ENCODE data around the gene FOXN1. TPM values are rescaled to one million over a fixed set of nuclear protein-coding genes. Genes with fewer than 3 reads are reported as not detected.

FOXN1 gene
- total and polyA plus RNA-seq, 10 donors = not detected

- no peak overlapping the region for H3K27ac ChIP-seq
- DNase-seq = no peak
- no peaks in the 10 kb centered on the region for H3K4me1 ChIP-seq
- no peaks in the 10 kb centered on the region for H3K9me3 ChIP-seq
- H3K27me3 ChIP-seq (replicated peaks in 1 of 7) = peaks cover 0 to 58% (median 13%) of the 10 kb centered on the region in 7 donors
- no peaks in the 10 kb centered on the region for H3K36me3 ChIP-seq
- TF ChIP-seq POLR2A (IDR thresholded peaks at IDR 0.05) = no peak
- TF ChIP-seq POLR2AphosphoS5 (IDR thresholded peaks at IDR 0.05) = no peak
- TF ChIP-seq CTCF (IDR thresholded peaks at IDR 0.05 in 8 of 11, conservative IDR thresholded peaks at IDR 0.05 in 3 of 11) = no peak
- H3K4me3 ChIP-seq = no peak overlapping the region
- intact Hi-C loops (cut with DNase I; ENCODE audit: low total_unique reads) = no loop called here
- 52 to 66% (median 63%) methylated on average over 7 of the region's 7 CpGs for WGBS, 5 donors
Observed at GRCh38 chr17:28509789-28510188, 3.6 kb downstream of the FOXN1 start.

GRCh38 chr17:28511858-28512461, 5.8 kb downstream of the FOXN1 start:
- no peaks in the 10 kb centered on the region for H3K4me1 ChIP-seq
- whole genome bisulfite sequencing, 5 donors = 79 to 93% (median 83%) methylated on average over 3 of the region's 3 CpGs
- no peak for TF ChIP-seq POLR2AphosphoS5 (IDR thresholded peaks at IDR 0.05)
- no peak overlapping the region for H3K4me3 ChIP-seq
- no peaks in the 10 kb centered on the region for H3K9me3 ChIP-seq
- no peak for DNase-seq
- intact Hi-C loops (cut with DNase I; ENCODE audit: low total_unique reads) = no loop called here
- H3K36me3 ChIP-seq = no peaks in the 10 kb centered on the region
- H3K27ac ChIP-seq = no peak overlapping the region
- peaks cover 0 to 49% (median 13%) of the 10 kb centered on the region in 7 donors for H3K27me3 ChIP-seq (replicated peaks in 1 of 7)

GRCh38 chr17:28513476-28513875, 7.3 kb downstream of the FOXN1 start:
- H3K27me3 ChIP-seq (replicated peaks in 1 of 7) = peaks cover 0 to 35% (median 7%) of the 10 kb centered on the region in 7 donors
- no peak overlapping the region for H3K4me3 ChIP-seq
- DNase-seq = no peak
- H3K36me3 ChIP-seq = no peaks in the 10 kb centered on the region
- no peak overlapping the region for H3K27ac ChIP-seq
- TF ChIP-seq POLR2AphosphoS5 (IDR thresholded peaks at IDR 0.05) (no peak), CTCF (IDR thresholded peaks at IDR 0.05 in 8 of 11, conservative IDR thresholded peaks at IDR 0.05 in 3 of 11) (no peak), POLR2A (IDR thresholded peaks at IDR 0.05) (no peak)
- intact Hi-C loops (cut with DNase I; ENCODE audit: low total_unique reads) = no loop called here
- peaks cover 0 to 4% (median 0%) of the 10 kb centered on the region in 6 donors for H3K4me1 ChIP-seq
- no peaks in the 10 kb centered on the region for H3K9me3 ChIP-seq
- 76 to 89% (median 78%) methylated on average over 6 to 7 of the region's 7 CpGs for WGBS, 5 donors

- Histone ChIP-seq H3K27me3 (replicated peaks in 1 of 7) (peaks cover 0 to 24% (median 5%) of the 10 kb centered on the region in 7 donors), H3K9me3 (no peaks in the 10 kb centered on the region), H3K4me1 (peaks cover 0 to 7% (median 0%) of the 10 kb centered on the region in 6 donors), H3K36me3 (no peaks in the 10 kb centered on the region), H3K4me3 (no peak overlapping the region), H3K27ac (no peak overlapping the region)
- WGBS, 5 donors = 69 to 84% (median 75%) methylated on average over 13 to 16 of the region's 16 CpGs
- no peak for DNase-seq
- TF ChIP-seq POLR2AphosphoS5 (IDR thresholded peaks at IDR 0.05) (no peak), CTCF (IDR thresholded peaks at IDR 0.05 in 8 of 11, conservative IDR thresholded peaks at IDR 0.05 in 3 of 11) (no peak), POLR2A (IDR thresholded peaks at IDR 0.05) (no peak)
- intact Hi-C loops (cut with DNase I; ENCODE audit: low total_unique reads) = no loop called here
Observed at GRCh38 chr17:28514561-28515002, 8.4 kb downstream of the FOXN1 start.
